ENCODE data around the gene HSDL2. TPM values are rescaled to one million over a fixed set of nuclear protein-coding genes. Genes with fewer than 3 reads are reported as not detected.

Gene HSDL2
- total RNA-seq, 1 donor from 2014 or later: 15.2 TPM

DNA sequence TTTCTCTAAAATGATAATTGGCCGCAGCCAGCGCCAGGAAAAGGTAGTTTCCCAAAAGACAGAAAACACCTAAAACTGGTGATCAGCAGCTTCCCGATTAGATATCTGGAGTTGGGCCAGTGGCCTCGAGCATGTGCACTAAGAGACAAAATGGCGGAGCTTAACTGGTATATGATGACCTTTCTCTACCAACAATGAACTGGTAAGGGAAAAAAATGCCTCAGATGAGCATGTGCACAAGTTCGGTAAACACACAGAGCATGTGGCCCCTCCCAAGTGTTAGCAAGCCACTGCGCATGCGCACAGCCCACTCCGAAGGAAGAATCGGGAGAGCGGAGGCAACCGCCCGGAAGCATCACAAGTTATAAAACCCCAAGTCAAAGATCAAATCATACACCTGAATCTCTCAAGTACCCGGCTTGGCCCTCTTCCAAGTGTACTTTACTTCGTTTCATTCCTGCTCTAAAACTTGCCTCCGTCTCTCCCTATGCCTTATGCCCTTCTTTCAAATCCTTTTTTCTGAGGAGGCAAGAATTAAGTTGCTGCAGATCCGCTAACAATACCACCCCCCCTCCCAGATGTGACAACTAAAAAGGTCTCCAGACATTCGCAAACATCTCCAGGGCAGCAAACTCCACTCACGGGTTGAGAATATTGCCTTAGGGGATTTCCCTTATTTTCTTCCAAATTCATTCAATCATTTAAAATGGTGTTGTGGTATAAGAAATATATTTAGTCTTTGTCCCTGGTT is 31.5 kb upstream of the HSDL2 start:
- H3K4me3 ChIP-seq (ENCODE audit: low read depth, low read length): peak overlapping the region; percentile 14
- no peak for DNase-seq (ENCODE audit: low read depth)
- H3K27me3 ChIP-seq (ENCODE audit: control insufficient read depth, insufficient read depth, low read length): no peaks in the 10 kb centered on the region
- H3K36me3 ChIP-seq (ENCODE audit: control insufficient read depth, insufficient read depth, low read length): no peaks in the 10 kb centered on the region
- TF ChIP-seq CTCF (IDR thresholded peaks at IDR 0.05; ENCODE audit: insufficient read depth, low read length, poor library complexity, severe bottlenecking): no peak

DNA sequence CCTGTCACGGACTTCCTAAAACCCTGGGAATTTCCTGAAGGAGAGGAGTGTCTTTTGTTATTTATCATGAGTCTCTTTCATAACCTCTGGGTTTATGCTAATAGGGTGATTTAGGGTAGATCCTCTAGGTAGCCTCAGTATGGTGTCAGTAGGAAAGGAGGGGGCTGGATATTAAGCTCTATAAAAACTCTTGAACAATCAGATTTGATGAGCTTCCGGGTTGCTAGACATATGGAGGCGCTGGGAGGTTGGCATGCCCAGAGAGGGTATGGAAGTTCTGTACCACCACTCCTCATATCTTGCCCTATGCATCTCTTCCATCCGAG is 30.9 kb upstream of the HSDL2 start:
- H3K36me3 ChIP-seq (ENCODE audit: control insufficient read depth, insufficient read depth, low read length): no peaks in the 10 kb centered on the region
- DNase-seq (ENCODE audit: low read depth): no peak
- no peak overlapping the region for H3K4me3 ChIP-seq (ENCODE audit: low read depth, low read length)
- no peak for TF ChIP-seq CTCF (IDR thresholded peaks at IDR 0.05; ENCODE audit: insufficient read depth, low read length, poor library complexity, severe bottlenecking)
- no peaks in the 10 kb centered on the region for H3K27me3 ChIP-seq (ENCODE audit: control insufficient read depth, insufficient read depth, low read length)

DNA sequence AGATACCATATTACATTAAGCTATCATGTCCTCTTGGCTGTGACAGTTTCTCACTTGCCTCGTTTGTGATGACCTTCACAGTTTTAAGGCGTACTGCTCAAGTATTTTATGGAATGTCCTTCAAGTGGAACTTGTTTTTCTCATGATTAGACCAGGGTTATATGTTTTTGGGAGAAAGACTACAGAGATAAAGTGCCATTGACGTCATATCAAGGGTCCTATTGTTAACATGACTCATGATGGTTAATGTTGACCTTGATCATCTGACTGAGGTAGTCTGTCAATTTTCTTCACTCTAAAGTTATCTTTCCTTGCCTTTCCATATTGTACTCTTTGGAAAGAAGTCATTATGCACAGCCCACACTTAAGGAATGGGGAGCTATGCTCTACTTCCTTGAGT is 28.7 kb upstream of the HSDL2 start:
- TF ChIP-seq CTCF (IDR thresholded peaks at IDR 0.05; ENCODE audit: insufficient read depth, low read length, poor library complexity, severe bottlenecking): no peak
- no peak for DNase-seq (ENCODE audit: low read depth)
- Histone ChIP-seq H3K4me3 (ENCODE audit: low read depth, low read length) (no peak overlapping the region), H3K36me3 (ENCODE audit: control insufficient read depth, insufficient read depth, low read length) (no peaks in the 10 kb centered on the region), H3K27me3 (ENCODE audit: control insufficient read depth, insufficient read depth, low read length) (no peaks in the 10 kb centered on the region)

DNA sequence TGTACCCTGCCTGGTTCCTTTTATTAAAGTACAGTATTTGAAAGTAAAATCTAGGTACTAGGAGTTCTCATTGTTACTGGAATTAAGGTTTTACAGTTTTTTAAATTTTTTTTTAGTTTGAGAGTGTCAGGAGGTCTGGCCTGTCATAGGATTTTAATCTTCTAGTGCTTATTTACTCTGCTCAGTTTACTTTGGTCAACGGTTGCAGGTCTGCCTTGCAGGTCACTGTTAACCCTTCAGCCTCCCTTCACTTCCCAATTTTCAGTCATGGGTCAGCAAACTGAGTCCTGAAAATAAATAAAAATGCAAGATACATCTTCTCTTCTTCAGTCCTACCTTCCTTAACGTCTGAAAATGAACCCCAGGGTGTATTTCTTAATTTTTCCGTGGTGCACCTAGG is 27.7 kb upstream of the HSDL2 start:
- H3K4me3 ChIP-seq (ENCODE audit: low read depth, low read length): no peak overlapping the region
- DNase-seq (ENCODE audit: low read depth): no peak
- no peak for TF ChIP-seq CTCF (IDR thresholded peaks at IDR 0.05; ENCODE audit: insufficient read depth, low read length, poor library complexity, severe bottlenecking)

GRCh38 chr9:112354081-112354743 is 25.7 kb upstream of the HSDL2 start:
- H3K27me3 ChIP-seq (ENCODE audit: control insufficient read depth, insufficient read depth, low read length): no peaks in the 10 kb centered on the region
- H3K4me3 ChIP-seq (ENCODE audit: low read depth, low read length): no peak overlapping the region
- DNase-seq (ENCODE audit: low read depth): no peak
- no peaks in the 10 kb centered on the region for H3K36me3 ChIP-seq (ENCODE audit: control insufficient read depth, insufficient read depth, low read length)
- no peak for TF ChIP-seq CTCF (IDR thresholded peaks at IDR 0.05; ENCODE audit: insufficient read depth, low read length, poor library complexity, severe bottlenecking)

More for the DNA sequence above, 27.7 kb upstream of the HSDL2 start:
- no peaks in the 10 kb centered on the region for H3K27me3 ChIP-seq (ENCODE audit: control insufficient read depth, insufficient read depth, low read length)
- H3K36me3 ChIP-seq (ENCODE audit: control insufficient read depth, insufficient read depth, low read length): no peaks in the 10 kb centered on the region

Measured in kidney epithelial cell (primary cell).